Measurements from ENCODE around the gene PRKRA.
"Not testable (repeated sequence)": the region's sequence is repeated elsewhere in the genome, so short reads cannot be mapped to it uniquely, and the experiment has no call there.

The PRKRA gene

DNA sequence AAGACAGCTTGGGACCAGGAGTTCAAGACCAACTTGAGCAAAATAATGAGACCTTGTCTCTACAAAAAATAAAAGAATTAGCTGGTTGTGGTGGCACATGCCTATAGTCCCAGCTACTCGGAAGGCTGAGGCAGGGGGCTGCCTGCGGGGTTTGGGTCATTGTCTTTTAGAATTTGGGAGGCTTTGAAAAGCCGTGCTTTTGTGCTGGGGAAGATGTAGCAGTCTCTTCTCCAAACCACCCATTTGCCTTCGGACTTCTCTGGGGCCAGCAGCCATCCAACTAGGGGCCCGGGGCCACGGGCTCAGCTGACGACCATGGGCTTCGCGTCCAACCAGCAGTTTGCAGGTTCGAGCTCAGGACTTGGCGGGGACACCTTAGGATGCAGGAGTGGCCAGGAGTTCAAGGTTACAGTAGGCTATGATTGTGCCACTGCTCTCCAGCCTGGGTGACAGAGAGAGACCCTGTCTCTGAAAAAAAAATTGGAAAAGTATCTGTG, 6.5 kb upstream of the PRKRA start:
- DNase-seq (ENCODE audit: low spot score) = no peak

GRCh38 chr2:178455947-178456346, 5.0 kb upstream of the PRKRA start:
- DNase-seq (ENCODE audit: low spot score) = peak; percentile 67

GRCh38 chr2:178452870-178453269, 1.9 kb upstream of the PRKRA start:
- DNase-seq (ENCODE audit: low spot score) = no peak

DNA sequence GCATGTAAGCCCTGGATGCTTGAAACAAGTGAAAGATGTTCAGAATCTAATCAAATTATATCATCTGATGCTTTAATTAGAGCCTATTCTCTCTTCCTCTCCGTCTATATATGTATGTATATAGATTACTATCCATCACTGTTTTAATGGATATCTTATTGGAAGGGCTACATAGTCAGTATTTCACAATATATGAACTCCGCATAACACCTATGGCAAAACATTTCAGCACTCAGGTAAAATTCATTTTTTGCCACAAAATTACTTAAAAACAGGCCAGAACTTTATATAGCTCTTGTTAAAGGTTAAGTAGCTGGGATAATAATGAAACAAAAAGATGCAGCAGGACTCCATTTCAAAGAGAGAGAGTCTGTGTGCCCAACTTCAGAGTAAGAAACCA, 1.4 kb upstream of the PRKRA start:
- no peak for DNase-seq (ENCODE audit: low spot score)

- DNase-seq (ENCODE audit: low spot score) = no peak
These were observed 526 bp downstream of the PRKRA start for GRCh38 chr2:178450524-178450773.

DNA sequence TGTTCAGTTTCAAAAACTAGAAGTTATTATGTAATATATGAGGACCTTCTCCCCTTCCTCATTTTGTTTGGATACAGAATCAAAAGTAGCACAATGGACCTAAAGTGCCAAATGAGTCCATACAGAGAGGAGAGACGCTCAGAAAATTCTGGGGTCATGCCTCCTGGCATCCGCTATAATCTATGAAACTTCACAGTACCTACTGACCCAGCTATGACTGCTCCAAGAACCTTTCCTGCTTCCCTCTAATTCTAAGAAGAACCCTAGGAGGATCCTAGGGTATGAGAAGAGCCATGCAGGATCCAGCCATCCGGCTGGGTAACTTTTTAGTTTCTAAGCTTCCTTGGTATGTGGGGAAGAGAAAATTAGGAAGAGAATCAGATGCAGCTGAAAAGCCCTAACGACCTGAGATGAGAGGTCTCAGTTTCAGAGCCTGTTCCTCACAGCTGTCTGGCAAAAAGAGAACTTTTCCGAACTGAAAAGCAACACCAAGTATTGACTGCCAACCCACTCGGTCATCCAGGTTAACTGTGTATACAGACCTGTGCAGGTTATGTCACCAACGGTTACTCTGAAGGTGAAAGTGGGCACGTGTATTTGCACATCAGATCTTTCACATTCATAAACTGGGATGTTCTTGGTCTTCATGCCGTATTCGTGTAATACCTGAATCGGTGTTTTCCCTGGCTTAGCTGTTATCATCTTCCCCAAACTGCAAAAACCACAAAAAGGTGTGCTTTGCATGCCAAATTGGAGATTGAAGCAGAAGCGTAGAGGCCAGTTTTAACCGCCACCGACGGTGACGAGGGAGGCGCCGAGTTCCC, 1.1 kb downstream of the PRKRA start:
- DNase-seq (ENCODE audit: low spot score) = no peak

DNA sequence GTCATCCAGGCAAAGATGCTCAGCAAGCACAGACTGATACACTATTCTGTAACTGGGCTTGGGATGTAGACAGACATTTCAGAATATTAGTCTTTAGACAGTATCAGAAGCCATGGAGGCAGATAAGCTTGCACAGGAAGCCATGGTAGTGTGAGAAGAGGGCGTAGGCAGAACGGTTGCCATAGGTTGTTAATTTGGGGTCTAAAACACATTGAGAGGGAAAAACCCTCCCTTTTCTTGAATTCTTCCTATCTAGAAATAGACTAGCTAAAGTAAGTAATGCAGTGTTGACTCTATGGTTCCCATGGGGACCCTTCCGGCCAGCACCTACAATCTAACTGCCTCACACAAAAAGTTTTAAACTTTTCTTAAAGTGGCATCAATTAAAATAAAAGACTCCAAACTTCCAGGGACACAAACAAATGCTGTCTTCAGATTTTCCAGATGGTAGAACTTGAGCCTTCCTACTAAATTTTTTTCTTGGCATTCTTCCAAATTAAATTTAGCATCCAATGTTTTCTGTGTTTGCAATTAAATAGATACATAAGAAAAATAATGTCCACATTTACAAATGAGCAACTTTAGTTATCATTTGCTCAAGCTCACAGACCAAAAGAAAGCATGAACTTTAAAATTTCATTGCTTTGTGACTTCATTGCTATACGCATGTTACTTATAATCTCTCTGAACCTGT, 1.9 kb downstream of the PRKRA start:
- no peak for DNase-seq (ENCODE audit: low spot score)

GRCh38 chr2:178441426-178441825, 9.5 kb downstream of the PRKRA start:
- DNase-seq (ENCODE audit: low spot score) = no peak

- DNase-seq (ENCODE audit: low spot score) = no peak
These were observed 14.3 kb downstream of the PRKRA start for GRCh38 chr2:178436662-178437061.

GRCh38 chr2:178429336-178429735, 21.6 kb downstream of the PRKRA start:
- DNase-seq (ENCODE audit: low spot score) = no peak

DNA sequence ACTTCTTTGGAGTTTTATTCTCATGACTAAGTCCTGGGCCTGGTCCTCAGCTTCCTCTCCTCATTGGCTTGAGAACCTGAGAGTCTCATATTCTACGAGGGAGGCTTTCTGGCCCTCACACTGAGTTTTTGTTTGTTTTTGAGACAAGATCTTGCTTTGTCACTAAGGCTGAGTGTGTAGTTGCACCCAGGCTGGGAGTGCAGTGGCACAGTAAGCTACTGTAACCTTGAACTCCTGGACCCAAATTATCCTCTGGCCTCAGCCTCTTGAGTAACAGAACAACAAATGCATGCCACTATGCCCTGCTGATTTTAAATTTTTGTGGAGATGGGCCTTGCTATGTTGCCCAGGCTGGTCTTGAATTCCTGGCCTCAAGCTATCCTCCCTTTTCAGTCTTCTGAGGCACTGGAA, 22.6 kb downstream of the PRKRA start:
- no peak for DNase-seq (ENCODE audit: low spot score)

- no peak for DNase-seq (ENCODE audit: low spot score)
These were observed 23.5 kb downstream of the PRKRA start for GRCh38 chr2:178427458-178427857.

DNA sequence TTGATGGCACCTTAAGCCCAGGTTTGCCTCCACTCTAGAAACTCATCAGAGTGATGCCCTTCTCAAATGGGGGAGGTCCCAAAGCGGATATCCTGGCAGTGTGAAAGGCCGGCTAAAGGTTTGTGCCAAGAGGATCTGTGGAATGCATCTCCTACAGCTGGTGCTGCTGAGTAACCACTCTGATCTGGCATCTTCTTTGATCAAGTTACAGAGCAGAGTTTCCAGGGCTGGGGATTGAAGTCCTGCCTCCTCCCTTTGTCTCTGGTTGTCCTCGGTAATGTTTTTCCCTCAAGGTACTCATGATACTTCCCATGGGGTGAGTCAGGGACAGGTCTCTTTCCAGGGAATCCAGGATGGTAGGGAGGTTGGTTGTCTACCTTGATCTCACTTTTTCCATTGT, 24.6 kb downstream of the PRKRA start:
- DNase-seq (ENCODE audit: low spot score) = no peak

- DNase-seq (ENCODE audit: low spot score) = no peak
These were observed 25.6 kb downstream of the PRKRA start for GRCh38 chr2:178425255-178425827.

DNA sequence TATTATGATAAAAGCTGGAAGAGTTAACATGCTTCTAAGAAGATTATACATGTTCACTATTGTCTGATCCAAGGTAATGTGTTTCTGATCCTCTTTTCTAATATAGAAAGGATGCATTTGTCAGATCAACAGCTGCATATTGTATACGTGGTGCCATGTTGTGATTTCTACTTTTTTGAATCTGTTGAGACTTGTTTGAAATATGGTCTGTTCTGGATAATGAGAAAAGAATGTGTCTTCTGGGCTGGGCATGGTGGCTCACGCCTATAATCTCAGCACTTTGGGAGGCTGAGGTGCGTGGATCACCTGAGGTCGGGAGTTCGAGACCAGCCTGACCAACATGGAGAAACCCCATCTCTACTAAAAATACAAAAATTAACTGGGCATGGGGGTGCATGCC, 27.2 kb downstream of the PRKRA start:
- DNase-seq (ENCODE audit: low spot score) = not testable (repeated sequence)

DNA sequence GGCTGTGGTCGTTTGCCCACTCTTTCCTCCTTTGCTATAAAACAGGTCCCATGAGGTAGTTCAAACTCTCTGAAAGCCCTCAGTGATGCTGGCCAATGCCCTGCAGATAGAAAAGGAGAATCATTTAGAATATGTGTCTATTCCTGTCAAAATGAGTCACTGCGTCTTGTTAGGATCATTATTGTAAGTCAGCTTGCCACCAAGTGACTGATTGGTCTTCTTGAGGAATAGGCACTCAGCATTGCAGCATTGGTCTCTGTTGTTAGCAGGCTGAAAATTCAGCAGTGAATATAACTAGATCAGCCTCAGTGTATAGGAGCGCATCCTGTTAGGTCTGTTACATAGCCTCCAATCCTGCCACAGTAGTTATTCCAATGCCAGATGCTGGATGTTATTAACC, 28.9 kb downstream of the PRKRA start:
- DNase-seq (ENCODE audit: low spot score) = no peak

- no peak for DNase-seq (ENCODE audit: low spot score)
These were observed 30.4 kb downstream of the PRKRA start for GRCh38 chr2:178420463-178420999.

- no peak for DNase-seq (ENCODE audit: low spot score)
These were observed 31.9 kb downstream of the PRKRA start for GRCh38 chr2:178419123-178419522.

DNA sequence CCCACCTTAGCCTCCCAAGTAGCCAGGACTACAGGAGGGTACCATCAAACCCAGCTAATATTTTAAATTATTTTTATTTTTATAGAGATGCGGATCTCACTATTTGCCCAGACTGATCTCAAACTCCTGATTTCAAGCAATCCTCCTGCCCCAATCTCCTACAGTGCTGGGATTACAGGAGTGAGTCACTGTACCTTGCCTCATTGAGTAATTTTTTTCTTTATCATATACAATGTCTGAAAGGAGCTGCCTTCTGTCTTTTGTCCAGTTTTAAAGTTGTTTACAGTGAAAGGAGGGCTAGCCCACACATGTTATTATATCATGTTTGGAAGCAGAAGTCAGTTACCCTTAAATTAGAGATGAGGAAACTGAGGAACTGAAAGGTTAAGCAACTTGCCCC, 32.5 kb downstream of the PRKRA start:
- no peak for DNase-seq (ENCODE audit: low spot score)

DNA sequence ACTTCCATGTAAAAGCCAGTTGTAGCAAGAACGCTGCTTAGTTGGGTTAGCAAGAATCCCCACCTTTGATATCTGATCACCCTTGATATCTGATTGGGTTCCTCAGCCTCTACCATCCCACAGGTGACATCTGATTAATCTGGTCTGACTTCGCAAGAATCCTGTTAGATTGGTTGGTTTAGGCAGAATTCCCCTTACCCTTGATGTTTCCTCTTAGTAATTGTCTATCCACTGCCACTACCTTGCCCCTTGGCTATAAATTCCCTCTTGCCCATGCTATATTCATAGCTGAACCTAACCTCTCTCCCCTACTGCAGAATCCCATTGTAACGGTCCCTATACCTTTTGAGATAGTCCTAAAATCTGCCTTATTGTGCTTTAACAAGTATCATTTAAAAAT, 33.1 kb downstream of the PRKRA start:
- no peak for DNase-seq (ENCODE audit: low spot score)

- DNase-seq (ENCODE audit: low spot score) = no peak
These were observed 35.0 kb downstream of the PRKRA start for GRCh38 chr2:178415979-178416378.

- peak; percentile 84 for DNase-seq (ENCODE audit: low spot score)
These were observed 36.4 kb downstream of the PRKRA start for GRCh38 chr2:178414266-178415247.

All from COLO829 (cell line).